Trophoblast cell (in vitro differentiated cells and primary cell): ENCODE results near the gene SCN5A.

ENCODE experiments used
- DNase-seq, 2 donors: peaks; one replicate each; pipeline ENCODE4 v3.0.0-alpha.2; 2016
- H2AFZ ChIP-seq: 2 replicates; pipeline ENCODE4 v1.6.1; 2013; ENCODE audit warnings: low read length, moderate library complexity, mild to moderate bottlenecking; ENCODE audit not compliant: insufficient read depth, poor library complexity
- H2AK5ac ChIP-seq: 2 replicates; pipeline ENCODE4 v1.6.1; 2013; ENCODE audit warnings: mild to moderate bottlenecking, low read length
- H2BK120ac ChIP-seq: 2 replicates; pipeline ENCODE4 v1.6.1; 2013; ENCODE audit warnings: low read length, mild to moderate bottlenecking, moderate library complexity; ENCODE audit not compliant: insufficient read depth, poor library complexity
- H2BK12ac ChIP-seq: 2 replicates; pipeline ENCODE4 v1.6.1; 2013; ENCODE audit warnings: mild to moderate bottlenecking, low read length, moderate library complexity
- H2BK5ac ChIP-seq: 2 replicates; pipeline ENCODE4 v1.6.1; 2013; ENCODE audit warnings: low read length, low read depth, moderate library complexity, mild to moderate bottlenecking; ENCODE audit not compliant: poor library complexity
- H3K14ac ChIP-seq: 2 replicates; pipeline ENCODE4 v1.6.1; 2013; ENCODE audit warnings: mild to moderate bottlenecking, low read length
- H3K18ac ChIP-seq: 2 replicates; pipeline ENCODE4 v1.6.1; 2013; ENCODE audit warnings: mild to moderate bottlenecking, low read length
- H3K23ac ChIP-seq: 2 replicates; pipeline ENCODE4 v1.6.1; 2013; ENCODE audit warnings: low read length
- H3K27ac ChIP-seq: 2 replicates; pipeline ENCODE4 v1.5.1; 2013; ENCODE audit warnings: low read depth, mild to moderate bottlenecking, inconsistent platforms, low read length, moderate library complexity
- H3K27me3 ChIP-seq: 2 replicates; pipeline ENCODE4 v1.6.1; 2013; ENCODE audit warnings: inconsistent platforms, mild to moderate bottlenecking, low read length, moderate library complexity; ENCODE audit not compliant: insufficient read depth
- H3K36me3 ChIP-seq, 2 experiments: 1 replicate in 1 of 2; 2 replicates in 1 of 2; pipeline ENCODE4 v1.6.1; 2013; ENCODE audit warnings: low read length in 2 of 2, mild to moderate bottlenecking in 2 of 2, moderate library complexity in 1 of 2; ENCODE audit not compliant: insufficient read depth in 2 of 2, control insufficient read depth in 1 of 2
- H3K4ac ChIP-seq: 2 replicates; pipeline ENCODE4 v1.6.1; 2013; ENCODE audit warnings: low read depth, mild to moderate bottlenecking, low read length, moderate library complexity
- H3K4me1 ChIP-seq, 2 experiments: 1 replicate in 1 of 2; 2 replicates in 1 of 2; pipeline ENCODE4 v1.6.1; 2013; ENCODE audit warnings: low read length in 2 of 2, mild to moderate bottlenecking in 2 of 2, moderate library complexity in 1 of 2; ENCODE audit not compliant: insufficient read depth in 2 of 2, control insufficient read depth in 1 of 2
- H3K4me2 ChIP-seq: 2 replicates; pipeline ENCODE4 v1.6.1; 2013; ENCODE audit warnings: inconsistent platforms, mild to moderate bottlenecking, low read length, moderate library complexity
- H3K4me3 ChIP-seq: 2 replicates; pipeline ENCODE4 v1.5.1; 2013; ENCODE audit warnings: mild to moderate bottlenecking, low read depth, low read length, inconsistent platforms
- H3K79me1 ChIP-seq: one replicate; pipeline ENCODE4 v1.6.1; 2013; ENCODE audit warnings: low read length
- H3K79me2 ChIP-seq: 2 replicates; pipeline ENCODE4 v1.6.1; 2013; ENCODE audit warnings: low read length, mild to moderate bottlenecking; ENCODE audit not compliant: control insufficient read depth, insufficient read depth, poor library complexity
- H3K9ac ChIP-seq: 2 replicates; pipeline ENCODE4 v1.6.1; 2013; ENCODE audit warnings: mild to moderate bottlenecking, low read length
- H3K9me3 ChIP-seq: 2 replicates; pipeline ENCODE4 v1.6.1; 2013; ENCODE audit warnings: low read depth, mild to moderate bottlenecking, control low read depth, inconsistent platforms, low read length; ENCODE audit not compliant: insufficient read depth
- H4K12ac ChIP-seq: 2 replicates; pipeline ENCODE4 v1.6.1; 2013; ENCODE audit warnings: low read depth, mild to moderate bottlenecking, low read length, moderate library complexity
- H4K8ac ChIP-seq: 2 replicates; pipeline ENCODE4 v1.6.1; 2013; ENCODE audit warnings: low read depth, mild to moderate bottlenecking, low read length, moderate library complexity
- H4K91ac ChIP-seq: one replicate; pipeline ENCODE4 v1.6.1; 2013; ENCODE audit warnings: low read depth, mild to moderate bottlenecking, low read length, moderate library complexity
- WGBS: extraction: QIAGEN DNeasy Blood & Tissue Kit; methylation state at CpG from one replicate; pipeline ENCODE4 v1.1.7; 2013; ENCODE audit warnings: missing lambda C conversion rate; ENCODE audit not compliant: insufficient read length, insufficient coverage; ENCODE audit errors: extremely low coverage; 5-methylcytosine and 5-hydroxymethylcytosine counted together

The SCN5A gene

DNA sequence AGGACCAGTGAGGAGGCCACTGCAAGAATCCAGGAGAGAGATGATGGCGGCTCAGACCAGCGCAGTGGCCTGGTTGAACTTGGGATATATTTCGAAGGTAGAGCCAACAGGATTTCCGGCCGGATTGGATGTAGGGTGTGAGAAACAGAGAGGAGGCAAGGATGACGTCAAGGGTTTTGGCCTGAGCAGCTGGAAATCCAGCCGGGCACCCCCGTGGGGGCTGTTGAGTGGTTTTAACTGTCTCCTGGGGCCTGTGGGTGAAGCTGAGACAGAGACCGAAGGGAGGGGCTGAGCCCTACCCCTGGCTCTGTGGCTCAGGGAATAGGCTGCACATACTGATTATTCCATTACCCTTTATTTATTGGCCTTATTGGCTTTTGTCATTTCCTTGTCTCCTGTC, 107.7 kb downstream of the SCN5A start:
- Histone ChIP-seq H3K18ac (no peak overlapping the region), H4K8ac (no peak overlapping the region), H3K4me2 (no peak overlapping the region), H3K23ac (no peak overlapping the region), H3K14ac (no peak overlapping the region), H3K79me1 (no peaks in the 10 kb centered on the region), H3K4me3 (no peak overlapping the region), H2BK12ac (no peak overlapping the region), H3K4me1 (no peaks in the 10 kb centered on the region), H3K27ac (no peak overlapping the region), H3K9me3 (no peaks in the 10 kb centered on the region), H2AFZ (no peak overlapping the region), H2BK5ac (no peak overlapping the region), H3K36me3 (no peaks in the 10 kb centered on the region), H3K27me3 (no peaks in the 10 kb centered on the region), H4K12ac (no peak overlapping the region), H3K9ac (no peak overlapping the region), H2AK5ac (no peak overlapping the region), H4K91ac (no peak overlapping the region), H3K79me2 (no peaks in the 10 kb centered on the region), H3K4ac (no peak overlapping the region), H2BK120ac (no peak overlapping the region)
- WGBS = no CpG with 5 or more reads among the region's 9 CpGs
- DNase-seq = no peak

DNA sequence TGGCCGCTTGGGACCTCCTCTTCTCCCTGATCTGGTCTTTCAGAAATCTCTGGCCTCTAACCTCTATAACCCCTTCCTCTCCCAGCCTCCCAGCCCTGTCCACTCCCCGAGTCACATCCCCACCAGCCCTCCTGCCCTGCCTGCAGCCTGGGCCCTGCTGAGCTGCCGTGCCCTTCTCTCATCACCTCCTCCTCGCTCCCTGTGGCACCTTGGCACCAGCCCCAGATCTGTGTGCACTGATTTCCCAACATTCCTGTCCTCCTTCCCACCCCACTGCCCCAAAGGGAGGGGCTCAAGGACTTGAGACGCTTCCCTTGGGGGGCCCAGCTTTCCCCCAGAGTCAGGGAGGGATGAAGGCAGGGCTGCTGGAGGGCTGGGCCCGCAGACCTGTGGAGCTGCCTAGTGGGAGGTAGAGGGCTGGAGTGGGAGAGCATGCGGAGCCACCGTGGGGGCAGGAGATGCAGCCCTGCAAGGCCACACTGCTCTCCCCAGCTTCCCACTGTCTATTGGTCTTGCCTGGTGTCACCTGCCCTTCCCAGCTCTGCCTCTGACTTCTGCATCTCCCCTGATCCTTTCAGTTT, 110.6 kb downstream of the SCN5A start:
- Histone ChIP-seq H2AFZ (no peak overlapping the region), H3K4me3 (no peak overlapping the region), H3K9me3 (no peaks in the 10 kb centered on the region), H2BK5ac (no peak overlapping the region), H3K36me3 (no peaks in the 10 kb centered on the region), H3K9ac (no peak overlapping the region), H2AK5ac (no peak overlapping the region), H3K4me2 (no peak overlapping the region), H4K12ac (no peak overlapping the region), H4K8ac (no peak overlapping the region), H2BK12ac (no peak overlapping the region), H4K91ac (no peak overlapping the region), H3K79me2 (no peaks in the 10 kb centered on the region), H3K79me1 (no peaks in the 10 kb centered on the region), H3K4me1 (no peaks in the 10 kb centered on the region), H3K14ac (no peak overlapping the region), H3K4ac (no peak overlapping the region), H3K18ac (no peak overlapping the region), H2BK120ac (no peak overlapping the region), H3K23ac (no peak overlapping the region), H3K27ac (no peak overlapping the region), H3K27me3 (no peaks in the 10 kb centered on the region)
- no peak for DNase-seq
- no CpG with 5 or more reads among the region's 8 CpGs for WGBS

DNA sequence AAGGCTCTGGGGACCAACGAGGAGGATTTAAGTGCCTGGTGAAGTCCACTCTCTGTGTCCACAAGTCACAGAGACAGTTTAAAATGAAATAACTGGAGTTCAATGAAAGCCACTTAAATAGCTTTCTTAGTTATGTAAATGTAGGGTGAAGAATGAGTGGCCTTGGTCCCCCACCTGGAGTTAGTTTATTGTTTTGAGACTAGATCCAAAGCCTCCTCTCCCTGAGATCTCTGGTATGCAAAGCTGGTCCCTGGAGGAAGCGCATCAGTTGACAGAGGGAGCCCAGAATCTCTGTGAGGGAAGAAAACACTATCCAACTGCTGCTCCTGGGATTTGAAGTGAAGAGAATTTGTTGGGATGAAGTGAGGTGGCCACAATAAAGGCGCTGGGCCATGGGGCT, 112.8 kb downstream of the SCN5A start:
- no peak overlapping the region for H4K91ac ChIP-seq
- no peaks in the 10 kb centered on the region for H3K4me1 ChIP-seq
- no peak overlapping the region for H3K14ac ChIP-seq
- no peak for DNase-seq
- H3K79me2 ChIP-seq = no peaks in the 10 kb centered on the region
- no peak overlapping the region for H3K23ac ChIP-seq
- no peak overlapping the region for H3K9ac ChIP-seq
- H4K12ac ChIP-seq = no peak overlapping the region
- H3K27ac ChIP-seq = no peak overlapping the region
- H3K4me3 ChIP-seq = no peak overlapping the region
- H3K4ac ChIP-seq = no peak overlapping the region
- no peaks in the 10 kb centered on the region for H3K27me3 ChIP-seq
- H3K9me3 ChIP-seq = no peaks in the 10 kb centered on the region
- no CpG with 5 or more reads among the region's 3 CpGs for WGBS
- H3K4me2 ChIP-seq = no peak overlapping the region
- no peaks in the 10 kb centered on the region for H3K36me3 ChIP-seq
- H3K79me1 ChIP-seq = no peaks in the 10 kb centered on the region
- no peak overlapping the region for H2BK5ac ChIP-seq
- no peak overlapping the region for H2BK120ac ChIP-seq
- H2AFZ ChIP-seq = no peak overlapping the region
- H2BK12ac ChIP-seq = no peak overlapping the region
- H4K8ac ChIP-seq = no peak overlapping the region
- H3K18ac ChIP-seq = no peak overlapping the region
- H2AK5ac ChIP-seq = no peak overlapping the region

DNA sequence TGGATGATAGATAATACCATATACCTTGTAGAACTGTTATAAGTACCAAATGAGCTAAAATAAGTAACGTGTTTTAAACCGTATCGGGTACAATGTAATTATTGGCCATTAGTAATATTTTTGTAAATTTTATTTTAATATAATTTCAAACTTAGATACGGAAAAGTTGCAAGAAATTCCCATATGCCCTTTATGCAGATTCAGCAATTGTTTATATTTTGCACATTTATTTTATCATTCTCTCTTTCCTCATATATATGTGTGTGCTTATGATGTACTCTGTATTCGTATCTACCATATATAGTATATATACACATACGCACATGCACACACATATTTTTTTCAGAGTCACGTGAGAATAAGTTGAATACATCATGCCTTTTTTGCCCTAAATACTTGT, 114.9 kb downstream of the SCN5A start:
- Histone ChIP-seq H3K14ac (no peak overlapping the region), H2BK5ac (no peak overlapping the region), H4K91ac (no peak overlapping the region), H3K4me3 (no peak overlapping the region), H3K79me2 (no peaks in the 10 kb centered on the region), H3K27ac (no peak overlapping the region), H2BK12ac (no peak overlapping the region), H2AFZ (no peak overlapping the region), H2AK5ac (no peak overlapping the region), H3K18ac (no peak overlapping the region), H4K12ac (no peak overlapping the region), H3K9ac (no peak overlapping the region), H3K36me3 (no peaks in the 10 kb centered on the region), H3K79me1 (no peaks in the 10 kb centered on the region), H3K4ac (no peak overlapping the region), H3K4me1 (no peaks in the 10 kb centered on the region), H3K9me3 (no peaks in the 10 kb centered on the region), H3K4me2 (no peak overlapping the region), H3K27me3 (no peaks in the 10 kb centered on the region), H2BK120ac (no peak overlapping the region), H4K8ac (no peak overlapping the region), H3K23ac (no peak overlapping the region)
- DNase-seq = no peak
- no CpG with 5 or more reads among the region's 7 CpGs for WGBS
